HG03432 (cell line): ENCODE data around the gene CACNA1H.

ENCODE experiments used
- ATAC-seq: cut with Tn5 transposase; IDR thresholded peaks from one replicate; pipeline ENCODE4 v1.9.1; 2021; ENCODE audit warnings: mild to moderate bottlenecking, moderate library complexity; ENCODE audit not compliant: unreplicated experiment

CACNA1H gene

DNA sequence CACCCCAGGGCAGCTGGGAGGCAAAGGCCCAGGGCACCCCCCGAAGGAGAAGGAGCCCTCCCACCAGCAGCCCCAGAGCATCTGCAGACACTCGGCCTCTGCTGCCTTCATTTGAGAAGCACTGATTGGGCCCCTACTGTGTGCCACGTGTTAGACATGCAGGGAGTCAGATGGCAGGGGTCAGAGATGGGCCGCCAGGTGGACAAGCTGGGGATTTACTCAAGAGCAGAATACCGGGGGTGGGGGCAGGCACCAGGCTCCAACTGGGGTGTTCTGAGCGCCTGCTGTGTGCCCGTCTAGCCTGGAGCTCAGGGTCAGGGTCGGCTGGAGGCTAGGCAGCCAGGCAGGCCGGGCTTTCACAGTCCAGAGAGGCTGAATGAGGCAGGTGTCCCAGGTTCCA, 53.4 kb downstream of the CACNA1H start:
- ATAC-seq: no peak

DNA sequence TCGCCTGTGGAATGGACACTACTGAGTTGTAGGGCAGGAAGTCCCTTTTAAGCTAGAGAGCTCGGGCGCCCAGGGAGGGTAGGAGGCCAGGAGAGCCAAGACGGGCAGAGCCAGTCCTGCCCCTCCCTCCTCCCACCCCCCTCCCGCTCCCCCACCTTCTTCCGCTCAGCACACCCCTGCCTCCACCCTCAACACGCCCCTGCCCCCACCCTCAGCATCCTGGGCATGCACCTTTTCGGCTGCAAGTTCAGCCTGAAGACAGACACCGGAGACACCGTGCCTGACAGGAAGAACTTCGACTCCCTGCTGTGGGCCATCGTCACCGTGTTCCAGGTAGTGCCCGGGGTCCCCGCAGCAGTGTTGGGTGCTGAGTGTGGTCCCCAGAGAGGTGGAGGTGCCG, 53.9 kb downstream of the CACNA1H start:
- no peak for ATAC-seq

DNA sequence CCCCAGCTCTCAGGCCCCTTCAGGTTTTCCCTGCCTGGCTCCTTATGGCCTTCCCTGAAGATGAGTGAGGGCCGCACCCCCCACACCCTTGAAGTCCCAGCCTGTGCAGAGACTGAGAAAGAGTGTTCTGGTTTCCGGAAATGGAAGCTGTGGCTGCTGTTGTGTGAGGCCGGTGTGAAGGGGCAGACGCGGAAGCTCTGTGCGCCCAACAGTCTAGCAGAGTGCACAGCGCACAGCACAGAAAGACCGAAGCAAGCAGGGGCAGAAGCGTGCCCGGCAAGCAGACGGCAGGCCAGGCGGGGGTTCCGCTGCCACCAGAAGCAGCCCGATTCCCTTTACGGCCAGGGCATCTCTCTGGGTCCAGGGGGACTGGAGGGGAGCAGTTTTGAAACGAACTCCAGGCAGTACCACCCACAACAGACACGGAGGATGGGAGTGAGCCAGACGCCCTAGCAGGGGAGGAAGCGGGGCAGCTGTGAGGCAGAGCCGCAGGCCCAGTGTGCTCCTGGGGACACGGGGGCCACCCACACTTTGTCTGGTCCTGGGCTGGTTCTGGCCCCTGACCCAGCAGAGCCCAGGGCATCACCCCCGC, 55.4 kb downstream of the CACNA1H start:
- ATAC-seq: no peak

- no peak for ATAC-seq
These were observed 56.2 kb downstream of the CACNA1H start for GRCh38 chr16:1209081-1209480.

- no peak for ATAC-seq
These were observed 57.6 kb downstream of the CACNA1H start for GRCh38 chr16:1210461-1210860.

DNA sequence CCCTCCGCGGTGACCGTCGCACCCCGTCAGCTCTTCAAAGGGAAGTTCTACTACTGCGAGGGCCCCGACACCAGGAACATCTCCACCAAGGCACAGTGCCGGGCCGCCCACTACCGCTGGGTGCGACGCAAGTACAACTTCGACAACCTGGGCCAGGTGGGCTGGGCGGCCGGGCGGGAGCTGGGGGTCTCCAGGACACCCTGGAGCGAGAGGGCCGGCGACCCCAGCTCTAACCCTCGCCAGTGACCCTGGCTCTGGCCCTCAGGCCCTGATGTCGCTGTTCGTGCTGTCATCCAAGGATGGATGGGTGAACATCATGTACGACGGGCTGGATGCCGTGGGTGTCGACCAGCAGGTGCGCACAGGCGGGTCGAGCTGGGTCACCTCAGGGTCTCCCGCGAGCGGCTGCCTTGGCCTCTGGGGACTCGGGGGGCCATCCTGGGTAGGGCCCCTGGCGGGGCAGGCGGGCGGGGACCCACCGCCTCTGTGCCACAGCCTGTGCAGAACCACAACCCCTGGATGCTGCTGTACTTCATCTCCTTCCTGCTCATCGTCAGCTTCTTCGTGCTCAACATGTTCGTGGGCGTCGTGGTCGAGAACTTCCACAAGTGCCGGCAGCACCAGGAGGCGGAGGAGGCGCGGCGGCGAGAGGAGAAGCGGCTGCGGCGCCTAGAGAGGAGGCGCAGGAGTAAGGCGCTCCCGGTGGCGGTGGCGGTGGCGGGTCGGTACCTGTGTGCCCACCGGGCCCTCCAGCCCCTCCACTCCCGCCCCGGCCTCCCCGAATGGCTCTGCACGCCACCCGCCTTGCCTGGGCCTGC, 58.8 kb downstream of the CACNA1H start:
- ATAC-seq: no peak

DNA sequence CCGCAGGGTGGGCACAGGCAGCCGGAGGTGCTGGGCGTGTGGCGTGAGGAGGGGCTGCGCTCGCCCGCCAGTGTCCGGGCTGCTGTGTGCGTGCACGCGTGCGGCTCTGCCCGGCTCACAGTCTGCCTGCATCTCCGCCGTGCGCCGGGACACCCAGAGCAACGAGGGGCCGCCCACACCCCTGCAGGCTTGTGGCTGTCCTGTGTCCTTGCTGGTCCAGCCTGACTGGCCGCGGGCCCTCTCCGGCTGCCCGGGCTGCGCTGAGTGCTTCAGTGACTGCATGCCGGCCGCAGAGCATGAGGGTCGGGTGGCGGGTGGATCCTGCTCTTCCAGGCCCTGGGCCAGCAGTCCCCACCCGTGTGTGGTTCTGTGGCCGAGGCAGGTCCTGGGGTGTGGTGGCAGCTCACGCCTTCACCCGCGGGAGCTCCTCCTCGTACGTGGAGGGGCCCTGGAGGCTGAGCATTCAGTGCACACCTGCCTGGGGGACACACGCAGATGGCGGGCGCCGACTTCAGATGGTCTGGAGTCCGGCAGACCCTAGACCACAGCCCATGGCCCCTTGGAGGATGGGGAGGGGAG, 59.8 kb downstream of the CACNA1H start:
- no peak for ATAC-seq

DNA sequence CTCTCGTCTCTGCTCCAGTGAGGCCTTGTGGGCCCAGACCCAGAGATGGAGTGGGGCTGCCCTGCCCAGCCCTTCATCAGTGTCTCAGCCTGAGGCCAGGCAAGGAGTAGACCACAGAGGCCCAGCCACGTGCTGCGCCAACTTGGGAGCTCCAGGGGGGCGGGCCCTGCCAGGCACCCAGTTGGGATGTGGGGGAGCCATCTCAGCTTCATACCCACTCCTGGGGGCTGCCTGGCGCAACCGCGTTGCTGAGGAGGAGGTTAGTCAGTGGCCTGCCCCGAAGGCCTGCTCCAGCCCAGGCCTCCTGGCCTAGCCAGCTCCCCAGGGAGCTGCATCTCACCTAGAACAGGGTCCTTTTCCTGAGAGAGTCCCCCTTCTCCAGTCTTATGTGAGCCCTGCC, 60.3 kb downstream of the CACNA1H start:
- ATAC-seq: no peak

GRCh38 chr16:1213796-1214372, 61.0 kb downstream of the CACNA1H start:
- no peak for ATAC-seq

- ATAC-seq: no peak
These were observed 61.8 kb downstream of the CACNA1H start for GRCh38 chr16:1214719-1215118.

- ATAC-seq: no peak
These were observed 62.8 kb downstream of the CACNA1H start for GRCh38 chr16:1215574-1216295.

GRCh38 chr16:1216296-1216619, 63.4 kb downstream of the CACNA1H start:
- ATAC-seq: no peak

- ATAC-seq: no peak
These were observed 63.9 kb downstream of the CACNA1H start for GRCh38 chr16:1216681-1217400.

DNA sequence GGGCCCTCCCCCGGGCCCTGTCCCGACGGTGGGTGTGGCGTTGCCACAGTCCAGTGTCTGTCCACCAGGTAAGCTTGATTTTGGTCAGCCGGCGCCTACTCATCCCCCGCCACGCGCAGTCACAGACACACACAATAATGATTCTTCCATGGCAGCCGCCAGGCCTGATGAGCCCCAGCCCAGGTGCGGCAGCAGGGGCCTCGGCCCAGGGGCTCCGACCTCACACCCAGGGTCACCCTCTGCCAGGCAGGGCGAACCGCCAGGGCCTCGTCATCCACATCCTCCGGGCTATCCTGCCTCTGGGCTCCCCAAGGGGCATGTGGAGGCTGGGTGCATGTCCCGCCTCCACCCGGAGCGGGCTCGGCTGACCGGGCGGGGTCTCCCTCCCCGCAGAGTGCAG, 64.6 kb downstream of the CACNA1H start:
- ATAC-seq: no peak

- ATAC-seq: no peak
These were observed 65.4 kb downstream of the CACNA1H start for GRCh38 chr16:1218061-1218929.

DNA sequence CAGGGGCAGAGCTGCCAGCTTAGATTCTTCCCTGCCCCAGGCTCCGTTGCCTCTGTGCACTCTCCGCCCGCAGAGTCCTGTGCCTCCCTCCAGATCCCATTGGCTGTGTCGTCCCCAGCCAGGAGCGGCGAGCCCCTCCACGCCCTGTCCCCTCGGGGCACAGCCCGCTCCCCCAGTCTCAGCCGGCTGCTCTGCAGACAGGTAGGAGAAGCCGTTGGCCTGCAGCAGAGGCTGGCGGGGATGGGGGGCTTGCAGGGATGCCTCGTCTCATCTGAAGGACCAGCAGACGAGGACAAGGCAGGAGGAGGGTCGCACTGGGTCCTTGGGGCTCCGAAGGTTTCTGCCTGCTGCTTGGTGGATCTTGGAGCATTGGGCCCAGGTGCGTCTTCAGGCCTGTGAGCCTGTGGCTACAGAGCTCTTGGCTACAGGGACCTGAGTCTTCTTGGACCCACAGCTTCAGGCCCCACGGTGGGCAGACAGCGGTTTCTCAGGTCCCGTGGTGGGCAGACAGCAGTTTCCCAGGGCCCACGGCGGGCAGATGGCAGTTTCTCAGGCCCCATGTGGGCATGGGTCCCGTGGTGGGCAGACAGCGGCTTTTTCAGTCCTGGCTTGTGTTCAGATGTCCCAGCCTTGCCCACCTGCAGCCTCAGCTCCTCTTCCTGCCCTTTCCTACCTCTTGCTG, 66.2 kb downstream of the CACNA1H start:
- ATAC-seq: no peak

DNA sequence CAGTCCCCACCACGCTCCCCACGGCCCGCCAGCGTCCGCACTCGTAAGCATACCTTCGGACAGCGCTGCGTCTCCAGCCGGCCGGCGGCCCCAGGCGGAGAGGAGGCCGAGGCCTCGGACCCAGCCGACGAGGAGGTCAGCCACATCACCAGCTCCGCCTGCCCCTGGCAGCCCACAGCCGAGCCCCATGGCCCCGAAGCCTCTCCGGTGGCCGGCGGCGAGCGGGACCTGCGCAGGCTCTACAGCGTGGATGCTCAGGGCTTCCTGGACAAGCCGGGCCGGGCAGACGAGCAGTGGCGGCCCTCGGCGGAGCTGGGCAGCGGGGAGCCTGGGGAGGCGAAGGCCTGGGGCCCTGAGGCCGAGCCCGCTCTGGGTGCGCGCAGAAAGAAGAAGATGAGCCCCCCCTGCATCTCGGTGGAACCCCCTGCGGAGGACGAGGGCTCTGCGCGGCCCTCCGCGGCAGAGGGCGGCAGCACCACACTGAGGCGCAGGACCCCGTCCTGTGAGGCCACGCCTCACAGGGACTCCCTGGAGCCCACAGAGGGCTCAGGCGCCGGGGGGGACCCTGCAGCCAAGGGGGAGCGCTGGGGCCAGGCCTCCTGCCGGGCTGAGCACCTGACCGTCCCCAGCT, 67.3 kb downstream of the CACNA1H start:
- no peak for ATAC-seq

DNA sequence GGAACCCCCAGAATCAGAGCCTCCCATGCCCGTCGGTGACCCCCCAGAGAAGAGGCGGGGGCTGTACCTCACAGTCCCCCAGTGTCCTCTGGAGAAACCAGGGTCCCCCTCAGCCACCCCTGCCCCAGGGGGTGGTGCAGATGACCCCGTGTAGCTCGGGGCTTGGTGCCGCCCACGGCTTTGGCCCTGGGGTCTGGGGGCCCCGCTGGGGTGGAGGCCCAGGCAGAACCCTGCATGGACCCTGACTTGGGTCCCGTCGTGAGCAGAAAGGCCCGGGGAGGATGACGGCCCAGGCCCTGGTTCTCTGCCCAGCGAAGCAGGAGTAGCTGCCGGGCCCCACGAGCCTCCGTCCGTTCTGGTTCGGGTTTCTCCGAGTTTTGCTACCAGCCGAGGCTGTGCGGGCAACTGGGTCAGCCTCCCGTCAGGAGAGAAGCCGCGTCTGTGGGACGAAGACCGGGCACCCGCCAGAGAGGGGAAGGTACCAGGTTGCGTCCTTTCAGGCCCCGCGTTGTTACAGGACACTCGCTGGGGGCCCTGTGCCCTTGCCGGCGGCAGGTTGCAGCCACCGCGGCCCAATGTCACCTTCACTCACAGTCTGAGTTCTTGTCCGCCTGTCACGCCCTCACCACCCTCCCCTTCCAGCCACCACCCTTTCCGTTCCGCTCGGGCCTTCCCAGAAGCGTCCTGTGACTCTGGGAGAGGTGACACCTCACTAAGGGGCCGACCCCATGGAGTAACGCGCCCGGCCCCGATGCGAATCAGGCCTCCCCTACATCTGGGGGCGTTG, 68.1 kb downstream of the CACNA1H start:
- ATAC-seq: no peak
